ENCODE data around the gene DUSP14. TPM values are rescaled to one million over a fixed set of nuclear protein-coding genes. Genes with fewer than 3 reads are reported as not detected.

Gene DUSP14
- total and polyA plus RNA-seq, 2 of the 8 experiments (the other 6 are each of a cell fraction or from before 2014, with no cell fraction given), result 22.1 to 37.9 TPM

DNA sequence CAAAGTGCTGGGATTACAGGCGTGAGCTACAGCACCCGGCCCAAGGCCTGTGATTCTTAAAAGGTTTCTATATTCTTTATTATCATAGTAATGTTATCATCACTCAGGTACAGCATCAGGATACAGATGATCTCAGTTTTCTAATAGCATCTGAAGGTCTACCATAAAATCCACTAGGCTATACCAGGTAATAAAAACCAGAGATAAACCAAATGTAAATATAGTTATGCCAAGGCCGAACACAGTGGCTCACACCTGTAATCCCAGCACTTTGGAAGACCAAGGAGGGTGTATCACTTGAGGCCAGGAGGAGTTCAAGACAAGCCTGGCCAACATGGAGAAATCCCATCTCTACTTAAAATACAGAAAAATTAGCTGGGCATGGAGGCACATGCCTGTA lies 65.7 kb downstream of the DUSP14 start:
- no peak overlapping the region for H2AFZ ChIP-seq (ENCODE audit: low read length)
- no peak overlapping the region for H3K14ac ChIP-seq (ENCODE audit: insufficient read length)
- ChIA-PET CTCF (ENCODE audit: partially characterized antibody) (interaction anchor here (1.0 to 5.0 kb wide), 4 partner anchors 10 to 33 kb away, joined by 3 to 19 read pairs (median 8); no protein-coding TSS in a partner anchor), POLR2A (ENCODE audit: partially characterized antibody) (no interaction called here)
- no peaks in the 10 kb centered on the region for H3K79me1 ChIP-seq (ENCODE audit: low read depth, low read length)
- H3K36me3 ChIP-seq (ENCODE audit: control insufficient read depth in 2 of 4, insufficient read depth in 4 of 4, low read length in 3 of 4), result peaks cover 2 to 13% (median 9%) of the 10 kb centered on the region in 4 experiments; a peak in 7 of 8 replicates
- TF ChIP-seq YY1 (IDR thresholded peaks at IDR 0.05; ENCODE audit: low read depth, low read length) (no peak), ATF2 (IDR thresholded peaks at IDR 0.05; ENCODE audit: low read length) (no peak), TBP (IDR thresholded peaks at IDR 0.05; ENCODE audit: low read depth, low read length) (no peak), MAFK (IDR thresholded peaks at IDR 0.05; ENCODE audit: low read depth, low read length) (no peak), CEBPB (IDR thresholded peaks at IDR 0.05; ENCODE audit: low read depth, low read length) (no peak)
- TF ChIP-seq, protein P1, sequence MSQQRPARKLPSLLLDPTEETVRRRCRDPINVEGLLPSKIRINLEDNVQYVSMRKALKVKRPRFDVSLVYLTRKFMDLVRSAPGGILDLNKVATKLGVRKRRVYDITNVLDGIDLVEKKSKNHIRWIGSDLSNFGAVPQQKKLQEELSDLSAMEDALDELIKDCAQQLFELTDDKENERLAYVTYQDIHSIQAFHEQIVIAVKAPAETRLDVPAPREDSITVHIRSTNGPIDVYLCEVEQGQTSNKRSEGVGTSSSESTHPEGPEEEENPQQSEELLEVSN (IDR thresholded peaks at IDR 0.05), result no peak
- no peak overlapping the region for H3K4me2 ChIP-seq (ENCODE audit: insufficient read depth in 1 of 2, low read depth in 2 of 2, low read length in 2 of 2)
- H3K56ac ChIP-seq (replicated peaks; ENCODE audit: insufficient read length, low read depth, low read length), result no peak overlapping the region
- WGBS, 2 experiments (ENCODE audit: extremely low coverage in 1 of 2, insufficient coverage in 1 of 2, insufficient read length in 1 of 2, insufficient replicate concordance in 2 of 2, low coverage in 1 of 2, low lambda C conversion rate in 2 of 2, missing lambda C conversion rate in 1 of 2), result 94% methylated on average over 3 of the region's 3 CpGs; no CpG with 5 or more reads in 1 of the 2 experiments
- no peak for FAIRE-seq
- H2BK20ac ChIP-seq (ENCODE audit: low read length), result no peak overlapping the region
- no peak overlapping the region for H3K23ac ChIP-seq (ENCODE audit: insufficient read length)
- no peak for DNase-seq (ENCODE audit: low read depth in 1 of 2, low spot score in 2 of 2)
- H3K18ac ChIP-seq (ENCODE audit: extremely low read depth, low read length), result no peak overlapping the region
- H2BK5ac ChIP-seq (ENCODE audit: low read depth, low read length), result no peak overlapping the region
- H3K27ac ChIP-seq (ENCODE audit: low read depth, low read length), result no peak overlapping the region
- no peaks in the 10 kb centered on the region for H3K9me3 ChIP-seq (ENCODE audit: insufficient read depth in 2 of 2, low read depth in 1 of 2, low read length in 1 of 2)
- no peak overlapping the region for H2BK15ac ChIP-seq (ENCODE audit: low read length)
- H4K20me1 ChIP-seq (replicated peaks in 1 of 2; ENCODE audit: control insufficient read depth in 1 of 2, insufficient read depth in 2 of 2, low read length in 2 of 2), result peaks cover 0 to 1% of the 10 kb centered on the region in 2 experiments
- no peaks in the 10 kb centered on the region for H3K23me2 ChIP-seq (ENCODE audit: low read depth, low read length)
- no peak overlapping the region for H2BK12ac ChIP-seq (ENCODE audit: low read depth, low read length)
- H3K9ac ChIP-seq (replicated peaks in 1 of 4; ENCODE audit: extremely low read depth in 1 of 4, low read depth in 3 of 4, low read length in 3 of 4), result no peak overlapping the region
- no peak overlapping the region for H2BK120ac ChIP-seq (replicated peaks; ENCODE audit: low read depth, low read length)
- no peak overlapping the region for H2AK5ac ChIP-seq (ENCODE audit: low read depth, low read length)
- no peak overlapping the region for H4K91ac ChIP-seq (replicated peaks; ENCODE audit: insufficient read length, low read length)
- no peak overlapping the region for H3K4me3 ChIP-seq (ENCODE audit: extremely low read depth in 1 of 4, insufficient read depth in 2 of 4, low read depth in 3 of 4, low read length in 4 of 4)
- H3K4ac ChIP-seq (replicated peaks; ENCODE audit: insufficient read length, low read depth, low read length), result no peak overlapping the region
- no peak overlapping the region for H4K8ac ChIP-seq (ENCODE audit: extremely low read depth, insufficient read depth, low read length)
- H3K79me2 ChIP-seq (ENCODE audit: control insufficient read depth in 1 of 2, insufficient read depth in 2 of 2, low read length in 2 of 2), result no peaks in the 10 kb centered on the region
- H3K4me1 ChIP-seq (replicated peaks in 1 of 4; ENCODE audit: control insufficient read depth in 3 of 4, insufficient read depth in 4 of 4, low read length in 3 of 4), result no peaks in the 10 kb centered on the region
- no peak overlapping the region for H4K5ac ChIP-seq (ENCODE audit: insufficient read length, low read depth, low read length)
- peaks cover 0 to 1% (median 0%) of the 10 kb centered on the region in 4 experiments; a peak in 1 of 7 replicates for H3K27me3 ChIP-seq (replicated peaks in 1 of 4; ENCODE audit: control insufficient read depth in 3 of 4, extremely low read depth in 1 of 4, insufficient read depth in 3 of 4, low read length in 3 of 4)
